PFSK-1 (cell line): ENCODE results near the gene CYP2S1.

Experiments used
- FOXP2 ChIP-seq: optimal IDR thresholded peaks from 2 replicates; pipeline ENCODE3; 2011; ENCODE audit warnings: borderline replicate concordance, control low read depth, inconsistent platforms; ENCODE audit not compliant: insufficient read depth; ENCODE audit errors: extremely low read length, extremely low read depth
- POLR2AphosphoS5 ChIP-seq: IDR thresholded peaks from 2 replicates; pipeline ENCODE4 v1.6.1; 2012; ENCODE audit warnings: low read depth, mild to moderate bottlenecking, control low read depth, low read length, moderate library complexity
- REST ChIP-seq, 2 experiments: IDR thresholded peaks; 2 replicates each; pipeline versions ENCODE4 v1.6.1 to v1.8.0; 2011 to 2012; ENCODE audit warnings: low read depth in 2 of 2, low read length in 2 of 2, control low read depth in 1 of 2, inconsistent platforms in 1 of 2, mild to moderate bottlenecking in 1 of 2, moderate library complexity in 1 of 2; ENCODE audit not compliant: insufficient read depth in 1 of 2
- SIN3A ChIP-seq: IDR thresholded peaks from 2 replicates; pipeline ENCODE4 v1.6.1; 2012; ENCODE audit warnings: mild to moderate bottlenecking, low read length, moderate library complexity, borderline replicate concordance; ENCODE audit not compliant: insufficient read depth
- TAF1 ChIP-seq: IDR thresholded peaks from 2 replicates; pipeline ENCODE4 v1.6.1; 2012; ENCODE audit warnings: low read length, control low read depth, borderline replicate concordance; ENCODE audit not compliant: insufficient read depth

Gene CYP2S1

DNA sequence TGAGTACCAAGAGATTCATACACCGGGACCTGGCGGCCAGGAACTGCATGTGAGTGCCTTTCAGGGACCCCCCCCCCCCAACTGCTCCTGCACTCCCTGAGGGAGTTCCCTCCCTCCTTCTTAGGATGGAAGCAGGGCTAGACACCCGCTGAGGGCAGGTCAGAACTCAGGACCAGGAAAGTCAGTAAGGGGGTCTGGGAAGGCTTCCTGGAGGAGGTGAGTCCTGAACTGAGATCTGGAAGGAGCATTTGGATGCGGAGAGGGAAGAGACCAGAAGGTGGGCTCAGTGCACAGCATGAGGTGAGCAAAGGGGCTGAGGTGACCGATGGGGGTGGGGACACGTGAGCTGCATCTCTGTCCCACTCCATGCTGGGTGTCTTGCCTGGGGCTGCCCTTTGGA lies 60.6 kb downstream of the CYP2S1 start:
- TF ChIP-seq TAF1 = no peak
- no peak for TF ChIP-seq POLR2AphosphoS5
- no peak for TF ChIP-seq REST (IDR thresholded peaks at IDR 0.05; ENCODE audit: insufficient read depth in 1 of 2, low read depth in 2 of 2, low read length in 2 of 2)
- TF ChIP-seq SIN3A = no peak
- no peak for TF ChIP-seq FOXP2

DNA sequence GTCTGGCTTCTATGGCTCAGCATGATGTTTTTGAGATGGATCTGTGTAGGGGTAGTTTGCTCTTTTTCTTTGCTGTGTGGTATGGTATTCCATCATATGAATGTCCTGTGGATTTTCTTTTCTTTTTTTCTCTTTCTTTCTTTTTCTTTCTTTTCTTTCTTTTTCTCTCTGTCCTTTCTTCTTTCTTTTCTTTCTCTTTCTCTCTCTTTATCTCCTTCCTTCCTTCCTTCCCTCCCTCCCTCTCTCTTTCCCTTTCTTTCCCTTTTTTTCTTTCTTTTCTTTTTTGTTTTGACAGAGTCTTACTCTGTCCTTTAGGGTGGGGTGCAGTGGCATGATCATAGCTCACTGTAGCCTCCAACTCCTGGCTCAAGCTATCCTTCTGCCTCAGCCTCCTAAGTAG lies 62.2 kb downstream of the CYP2S1 start:
- TF ChIP-seq FOXP2 (no peak), SIN3A (no peak), REST (IDR thresholded peaks at IDR 0.05; ENCODE audit: insufficient read depth in 1 of 2, low read depth in 2 of 2, low read length in 2 of 2) (no peak), TAF1 (no peak), POLR2AphosphoS5 (no peak)
